Measurements from ENCODE around the gene HNRNPAB.

DNA sequence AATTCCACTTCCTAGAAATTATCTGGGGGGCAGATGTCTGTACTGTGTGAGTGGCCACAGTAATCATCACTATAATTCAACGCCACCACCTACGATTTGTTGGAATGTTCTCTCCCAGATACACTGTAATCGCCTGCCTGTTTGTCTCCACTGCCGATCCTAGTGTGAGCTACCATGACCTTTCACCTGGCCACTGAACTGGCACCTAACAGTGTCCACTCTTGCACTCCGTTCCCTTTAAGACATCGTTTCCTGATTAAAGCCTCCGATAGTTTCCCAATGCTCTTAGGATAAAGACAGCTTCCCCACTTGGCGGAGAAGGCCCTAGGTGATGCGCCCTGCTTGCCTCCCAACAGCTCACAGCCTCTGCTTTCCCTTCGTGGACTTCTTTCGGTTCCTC lies 24.3 kb downstream of the HNRNPAB start:
- TF ChIP-seq EZH2 (optimal IDR thresholded peaks at IDR 0.05; ENCODE audit: low read depth, low read length) (no peak), CTCF (IDR thresholded peaks at IDR 0.05; ENCODE audit: low read length) (no peak)
